CD4-positive, CD25-positive, alpha-beta regulatory T cell (primary cell): ENCODE data around the gene PLA2G2F. TPM values are rescaled to one million over a fixed set of nuclear protein-coding genes. Genes with fewer than 3 reads are reported as not detected.

Experiments
- ATAC-seq, 2 donors: fragments of 150-1000 bp; cut with Tn5 transposase; one replicate each; pipeline ENCODE4 v1.10.0; 2021; ENCODE audit warnings: low read depth in 2 of 2, moderate number of reproducible peaks in 2 of 2, moderate library complexity in 1 of 2
- DNase-seq, 3 donors: peaks; one replicate each; pipeline versions ENCODE4 v3.0.0 to v3.0.0-alpha.2; 2012 to 2022; ENCODE audit warnings: mixed read lengths in 1 of 3
- H3K27ac ChIP-seq: one replicate; pipeline ENCODE4 v1.7.0; 2013; ENCODE audit warnings: mild to moderate bottlenecking, low read length; ENCODE audit not compliant: insufficient read depth, poor library complexity, severe bottlenecking
- H3K27me3 ChIP-seq: one replicate; pipeline ENCODE4 v1.7.0; 2013; ENCODE audit warnings: low read length; ENCODE audit not compliant: control insufficient read depth, insufficient read depth
- H3K36me3 ChIP-seq: one replicate; pipeline ENCODE4 v1.7.0; 2013; ENCODE audit warnings: mild to moderate bottlenecking, low read length, moderate library complexity; ENCODE audit not compliant: control insufficient read depth, insufficient read depth
- H3K4me1 ChIP-seq: 2 replicates; pipeline ENCODE4 v1.7.0; 2013; ENCODE audit warnings: mild to moderate bottlenecking, low read length; ENCODE audit not compliant: insufficient read depth, control insufficient read depth, poor library complexity, severe bottlenecking
- H3K4me3 ChIP-seq: one replicate; pipeline ENCODE4 v1.7.0; 2013; ENCODE audit warnings: low read depth, mild to moderate bottlenecking, low read length, moderate library complexity
- H3K9me3 ChIP-seq, 2 experiments: 1 replicate in 1 of 2; 2 replicates in 1 of 2; pipeline ENCODE4 v1.7.0; 2013; ENCODE audit warnings: low read length in 2 of 2, mild to moderate bottlenecking in 1 of 2, moderate library complexity in 1 of 2; ENCODE audit not compliant: control insufficient read depth in 2 of 2
- H3K27ac Mint-ChIP-seq, 3 donors: one replicate each; pipeline ENCODE4 v1.8.0; 2020 to 2022; ENCODE audit warnings: mild to moderate bottlenecking in 3 of 3, mixed read lengths in 3 of 3, moderate library complexity in 2 of 3
- H3K27me3 Mint-ChIP-seq: one replicate; pipeline ENCODE4 v1.8.0; 2022; ENCODE audit warnings: mild to moderate bottlenecking, mixed read lengths
- H3K36me3 Mint-ChIP-seq: one replicate; pipeline ENCODE4 v1.8.0; 2020; ENCODE audit warnings: mixed read lengths
- H3K4me1 Mint-ChIP-seq, 4 donors: one replicate each; pipeline ENCODE4 v1.8.0; 2020 to 2022; ENCODE audit warnings: mixed read lengths in 4 of 4, mild to moderate bottlenecking in 1 of 4
- H3K4me3 Mint-ChIP-seq, 4 donors: one replicate each; pipeline ENCODE4 v1.8.0; 2020 to 2022; ENCODE audit warnings: mild to moderate bottlenecking in 4 of 4, mixed read lengths in 4 of 4, moderate library complexity in 3 of 4
- H3K9me3 Mint-ChIP-seq, 7 donors: one replicate each; pipeline ENCODE4 v1.8.0; 2020 to 2022; ENCODE audit warnings: mixed read lengths in 7 of 7, mild to moderate bottlenecking in 3 of 7, moderate library complexity in 2 of 7
- polyA plus RNA-seq, 4 donors: library from polyadenylated mRNA; unstranded; fragments of 300-500 nt; fragmentation: Illumina TruSeq; gene quantifications; one replicate each; pipeline ENCODE4 v1.2.3, GENCODE V29; 2021
- total RNA-seq: library from RNA; stranded (reverse); gene quantifications from one replicate; pipeline ENCODE4 v1.2.3, GENCODE V29; 2022

PLA2G2F gene
- total RNA-seq = not detected
- polyA plus RNA-seq = not detected

GRCh38 chr1:20138961-20139550 lies at the start of gene PLA2G2F:
TSS of gene PLA2G2F (plus strand) at chr1:20139323. CDS start at chr1:20139428, 105 bp downstream.
- Histone ChIP-seq H3K4me3 (no peak within 1 kb of the TSS), H3K36me3 (no peaks in the 10 kb centered on the region), H3K9me3 (no peaks in the 10 kb centered on the region), H3K27ac (no peak within 1 kb of the TSS), H3K4me1 (no peaks in the 10 kb centered on the region), H3K27me3 (peaks cover 3% of the 10 kb centered on the region)
- Mint-ChIP-seq H3K36me3 (no peaks in the 10 kb centered on the region), H3K4me1 (no peaks in the 10 kb centered on the region), H3K27ac (no peak within 1 kb of the TSS), H3K27me3 (peaks cover 23% of the 10 kb centered on the region), H3K4me3 (no peak within 1 kb of the TSS), H3K9me3 (peaks cover 0 to 2% (median 0%) of the 10 kb centered on the region in 7 donors)
- ATAC-seq (no peak), DNase-seq (no peak)

GRCh38 chr1:20089328-20090077 lies 49.6 kb upstream of the PLA2G2F start:
- Mint-ChIP-seq H3K36me3 (no peaks in the 10 kb centered on the region), H3K9me3 (peaks cover 0 to 2% (median 0%) of the 10 kb centered on the region in 7 donors), H3K4me1 (no peaks in the 10 kb centered on the region), H3K27me3 (peaks cover 9% of the 10 kb centered on the region), H3K27ac (no peak overlapping the region), H3K4me3 (no peak overlapping the region)
- no peak overlapping the region for H3K27ac ChIP-seq
- no peak overlapping the region for H3K4me3 ChIP-seq
- no peaks in the 10 kb centered on the region for H3K9me3 ChIP-seq
- H3K4me1 ChIP-seq = no peaks in the 10 kb centered on the region
- DNase-seq (no peak), ATAC-seq (no peak)
- H3K36me3 ChIP-seq = no peaks in the 10 kb centered on the region
- H3K27me3 ChIP-seq = no peaks in the 10 kb centered on the region

DNA sequence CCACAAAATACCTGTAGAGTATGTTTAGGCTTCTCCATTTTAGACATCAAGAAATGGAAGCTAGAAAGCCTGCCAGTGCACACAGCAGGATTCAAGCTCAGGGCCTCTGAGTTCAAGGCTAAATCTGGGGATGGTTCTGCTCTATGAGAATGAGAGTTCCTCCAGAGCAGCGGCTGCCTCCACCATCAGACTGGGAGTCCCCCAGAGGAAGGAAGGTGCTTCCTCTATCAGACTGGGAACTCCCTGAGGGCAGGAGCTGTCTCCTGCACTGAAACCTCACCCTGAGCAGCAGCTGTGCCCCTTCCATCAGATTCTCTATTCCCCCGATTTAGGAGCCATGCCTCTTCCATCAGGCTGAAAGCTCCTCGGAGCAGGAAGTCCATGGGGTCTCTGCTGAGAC lies 49.0 kb upstream of the PLA2G2F start:
- Mint-ChIP-seq H3K27ac (no peak overlapping the region), H3K27me3 (peaks cover 9% of the 10 kb centered on the region), H3K36me3 (no peaks in the 10 kb centered on the region), H3K4me1 (no peaks in the 10 kb centered on the region), H3K9me3 (peaks cover 0 to 2% (median 0%) of the 10 kb centered on the region in 7 donors), H3K4me3 (no peak overlapping the region)
- Histone ChIP-seq H3K9me3 (no peaks in the 10 kb centered on the region), H3K27me3 (no peaks in the 10 kb centered on the region), H3K4me1 (no peaks in the 10 kb centered on the region), H3K27ac (no peak overlapping the region), H3K4me3 (no peak overlapping the region), H3K36me3 (no peaks in the 10 kb centered on the region)
- no peak for DNase-seq
- no peak for ATAC-seq

GRCh38 chr1:20090641-20091040 lies 48.5 kb upstream of the PLA2G2F start:
- no peaks in the 10 kb centered on the region for H3K27me3 ChIP-seq
- Mint-ChIP-seq H3K4me1 (no peaks in the 10 kb centered on the region), H3K4me3 (no peak overlapping the region), H3K9me3 (peaks cover 0 to 2% (median 0%) of the 10 kb centered on the region in 7 donors), H3K36me3 (no peaks in the 10 kb centered on the region), H3K27ac (no peak overlapping the region), H3K27me3 (peaks cover 9% of the 10 kb centered on the region)
- H3K4me1 ChIP-seq = no peaks in the 10 kb centered on the region
- no peak overlapping the region for H3K27ac ChIP-seq
- DNase-seq = no peak
- no peaks in the 10 kb centered on the region for H3K36me3 ChIP-seq
- no peaks in the 10 kb centered on the region for H3K9me3 ChIP-seq
- no peak overlapping the region for H3K4me3 ChIP-seq
- ATAC-seq = no peak

DNA sequence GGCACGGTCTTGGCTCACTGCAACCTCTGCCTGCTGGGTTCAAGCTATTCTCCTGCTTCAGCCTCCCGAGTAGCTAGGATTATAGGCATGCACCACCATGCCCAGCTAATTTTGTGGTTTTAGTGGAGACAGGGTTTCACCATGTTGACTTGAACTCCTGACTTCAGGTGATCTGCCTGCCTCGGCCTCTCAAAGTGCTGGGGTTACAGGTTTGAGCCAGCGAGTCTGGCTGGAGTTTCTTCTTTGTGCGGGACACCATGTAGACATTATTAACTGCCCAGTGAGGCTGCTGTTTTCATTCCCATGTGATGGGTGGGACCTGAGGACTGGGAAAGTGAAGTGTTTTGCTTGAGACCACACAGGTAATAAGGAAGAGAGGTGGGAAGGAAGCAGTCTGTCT lies 45.8 kb upstream of the PLA2G2F start:
- Histone ChIP-seq H3K4me3 (no peak overlapping the region), H3K27ac (no peak overlapping the region), H3K4me1 (no peaks in the 10 kb centered on the region), H3K36me3 (no peaks in the 10 kb centered on the region), H3K9me3 (no peaks in the 10 kb centered on the region), H3K27me3 (no peaks in the 10 kb centered on the region)
- Mint-ChIP-seq H3K9me3 (peaks cover 0 to 2% (median 0%) of the 10 kb centered on the region in 7 donors), H3K4me3 (no peak overlapping the region), H3K4me1 (no peaks in the 10 kb centered on the region), H3K27me3 (peaks cover 14% of the 10 kb centered on the region), H3K27ac (peak overlapping the region in 1 of 3 donors; percentile 1), H3K36me3 (no peaks in the 10 kb centered on the region)
- no peak for ATAC-seq
- DNase-seq = no peak

DNA sequence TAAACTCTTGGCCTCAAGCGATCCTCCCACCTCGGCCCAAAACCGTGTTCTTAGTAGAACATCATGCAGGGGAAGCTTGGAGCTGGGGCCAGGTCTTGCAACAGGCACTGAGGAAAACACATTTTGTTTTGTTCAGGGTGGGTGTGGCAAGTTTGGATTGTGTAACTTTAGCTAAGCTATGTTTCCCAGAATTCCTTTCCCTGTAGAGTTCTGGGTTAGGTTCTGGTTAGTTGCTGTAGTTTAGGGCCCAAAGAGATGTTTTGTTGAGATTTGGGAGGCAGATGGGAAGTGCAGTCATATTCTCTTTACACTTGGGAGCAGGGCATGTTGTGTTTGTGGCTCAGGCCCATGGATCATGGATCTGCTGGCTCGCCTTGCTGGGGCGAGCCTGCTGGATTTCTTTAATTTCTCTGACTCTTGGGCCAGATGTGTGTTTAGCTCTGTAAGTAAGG lies 45.2 kb upstream of the PLA2G2F start:
- DNase-seq = no peak
- Mint-ChIP-seq H3K9me3 (peaks cover 0 to 2% (median 0%) of the 10 kb centered on the region in 7 donors), H3K36me3 (no peaks in the 10 kb centered on the region), H3K4me3 (no peak overlapping the region), H3K27ac (peak overlapping the region in 1 of 3 donors; percentile 1), H3K27me3 (peaks cover 15% of the 10 kb centered on the region), H3K4me1 (no peaks in the 10 kb centered on the region)
- Histone ChIP-seq H3K9me3 (no peaks in the 10 kb centered on the region), H3K4me1 (no peaks in the 10 kb centered on the region), H3K36me3 (no peaks in the 10 kb centered on the region), H3K27me3 (no peaks in the 10 kb centered on the region), H3K4me3 (no peak overlapping the region), H3K27ac (no peak overlapping the region)
- no peak for ATAC-seq

GRCh38 chr1:20095564-20096434 lies 43.3 kb upstream of the PLA2G2F start:
- no peak for DNase-seq
- H3K4me3 ChIP-seq = no peak overlapping the region
- no peak for ATAC-seq
- H3K9me3 ChIP-seq = no peaks in the 10 kb centered on the region
- Mint-ChIP-seq H3K4me1 (no peaks in the 10 kb centered on the region), H3K4me3 (no peak overlapping the region), H3K9me3 (no peaks in the 10 kb centered on the region), H3K27ac (no peak overlapping the region), H3K27me3 (peaks cover 15% of the 10 kb centered on the region), H3K36me3 (no peaks in the 10 kb centered on the region)
- no peak overlapping the region for H3K27ac ChIP-seq
- no peaks in the 10 kb centered on the region for H3K27me3 ChIP-seq
- H3K4me1 ChIP-seq = no peaks in the 10 kb centered on the region
- H3K36me3 ChIP-seq = no peaks in the 10 kb centered on the region
